H1 (cell line): ENCODE data around the gene C1QL1. TPM values are rescaled to one million over a fixed set of nuclear protein-coding genes. Genes with fewer than 3 reads are reported as not detected.
A peak's percentile ranks its signal among the peaks of the same experiment; 100 is the strongest.

Experiments
- CTCF ChIA-PET: fragments of 300-600 bp; sonication (Branson Sonifier 250); formaldehyde crosslinking; loops from one replicate; lab custom pipeline; 2021; ENCODE audit not compliant: partially characterized antibody; lab: Charles Lee
- POLR2A ChIA-PET: fragments of 300-600 bp; sonication (Branson Sonifier 250); formaldehyde crosslinking; loops from one replicate; lab custom pipeline; 2021; ENCODE audit warnings: inconsistent platforms; ENCODE audit not compliant: partially characterized antibody; lab: Charles Lee
- DNase-seq, 2 experiments: peaks; one replicate each; pipeline versions ENCODE4 v3.0.0 to v3.0.0-alpha.2; 2010 to 2022; ENCODE audit warnings: low spot score in 2 of 2, low read depth in 1 of 2, mixed read lengths in 1 of 2
- FAIRE-seq: peaks from 2 replicates; lab custom pipeline; 2011; peaks lifted over from hg19 to GRCh38; lab: Jason Lieb, UNC
- H2AFZ ChIP-seq: 2 replicates; pipeline ENCODE4 v1.8.1; 2012; ENCODE audit warnings: low read length, inconsistent platforms
- H2AK5ac ChIP-seq: 2 replicates; pipeline ENCODE4 v1.6.1; 2013; ENCODE audit warnings: low read depth, low read length
- H2BK120ac ChIP-seq: replicated peaks from 2 replicates; pipeline ENCODE3; 2013; ENCODE audit warnings: low read depth, low read length, inconsistent platforms
- H2BK12ac ChIP-seq: 2 replicates; pipeline ENCODE4 v1.6.1; 2013; ENCODE audit warnings: low read depth, low read length
- H2BK15ac ChIP-seq: 2 replicates; pipeline ENCODE4 v1.6.1; 2013; ENCODE audit warnings: low read length
- H2BK20ac ChIP-seq: 2 replicates; pipeline ENCODE4 v1.6.1; 2013; ENCODE audit warnings: low read length
- H2BK5ac ChIP-seq: 2 replicates; pipeline ENCODE4 v1.6.1; 2013; ENCODE audit warnings: low read depth, low read length
- H3K14ac ChIP-seq: 2 replicates; pipeline ENCODE4 v1.6.1; 2013; ENCODE audit warnings: inconsistent platforms; ENCODE audit not compliant: insufficient read length
- H3K18ac ChIP-seq: 2 replicates; pipeline ENCODE4 v1.6.1; 2013; ENCODE audit warnings: low read length; ENCODE audit errors: extremely low read depth
- H3K23ac ChIP-seq: 2 replicates; pipeline ENCODE4 v1.6.1; 2013; ENCODE audit warnings: inconsistent platforms; ENCODE audit not compliant: insufficient read length
- H3K23me2 ChIP-seq: 2 replicates; pipeline ENCODE4 v1.6.1; 2013; ENCODE audit warnings: low read depth, low read length
- H3K27ac ChIP-seq: 2 replicates; pipeline ENCODE4 v1.6.1; 2011; ENCODE audit warnings: low read depth, low read length, inconsistent platforms
- H3K27me3 ChIP-seq, 4 experiments: replicated peaks in 1 of 4; 1 replicate in 1 of 4; 2 replicates in 3 of 4; pipeline versions ENCODE4 v1.6.1 to v1.8.1; 2011 to 2013; ENCODE audit warnings: low read length in 3 of 4, mild to moderate bottlenecking in 3 of 4, inconsistent platforms in 2 of 4, mixed read lengths in 2 of 4, moderate library complexity in 1 of 4; ENCODE audit not compliant: control insufficient read depth in 3 of 4, insufficient read depth in 3 of 4; ENCODE audit errors: extremely low read depth in 1 of 4
- H3K36me3 ChIP-seq, 4 experiments: 2 replicates each; pipeline versions ENCODE4 v1.6.1 to v1.8.1; 2011 to 2013; ENCODE audit warnings: mild to moderate bottlenecking in 4 of 4, low read length in 3 of 4, moderate library complexity in 2 of 4, control low read depth in 1 of 4, inconsistent platforms in 1 of 4; ENCODE audit not compliant: insufficient read depth in 4 of 4, control insufficient read depth in 2 of 4
- H3K4ac ChIP-seq: replicated peaks from 2 replicates; pipeline ENCODE3; 2013; ENCODE audit warnings: low read length, low read depth, mixed read lengths, inconsistent platforms; ENCODE audit not compliant: insufficient read length
- H3K4me1 ChIP-seq, 4 experiments: replicated peaks in 1 of 4; 1 replicate in 1 of 4; 2 replicates in 3 of 4; pipeline versions ENCODE4 v1.6.1 to v1.8.1; 2011 to 2013; ENCODE audit warnings: low read length in 3 of 4, inconsistent platforms in 2 of 4, mixed read lengths in 1 of 4; ENCODE audit not compliant: insufficient read depth in 4 of 4, control insufficient read depth in 3 of 4
- H3K4me2 ChIP-seq, 2 experiments: 2 replicates each; pipeline versions ENCODE4 v1.6.1 to v1.8.1; 2011 to 2013; ENCODE audit warnings: low read depth in 2 of 2, low read length in 2 of 2, control low read depth in 1 of 2, inconsistent platforms in 1 of 2, mild to moderate bottlenecking in 1 of 2; ENCODE audit not compliant: insufficient read depth in 1 of 2
- H3K4me3 ChIP-seq, 4 experiments: fragments of 200-600, 300-600 bp in 1 of 4; sonication (generic), shearing (Covaris generic), sonication (Bioruptor Twin) in 1 of 4; 2 replicates each; pipeline versions ENCODE4 v1.5.1 to v1.8.1; 2011 to 2016; ENCODE audit warnings: low read length in 4 of 4, low read depth in 3 of 4, control low read depth in 2 of 4, inconsistent platforms in 2 of 4, mild to moderate bottlenecking in 2 of 4, mixed read lengths in 1 of 4, moderate library complexity in 1 of 4; ENCODE audit not compliant: insufficient read depth in 2 of 4; ENCODE audit errors: extremely low read depth in 1 of 4
- H3K56ac ChIP-seq: replicated peaks from 2 replicates; pipeline ENCODE3; 2013; ENCODE audit warnings: low read depth, mild to moderate bottlenecking, mixed read lengths, low read length, inconsistent platforms; ENCODE audit not compliant: insufficient read length
- H3K79me1 ChIP-seq: 2 replicates; pipeline ENCODE4 v1.6.1; 2013; ENCODE audit warnings: low read depth, low read length, control low read depth
- H3K79me2 ChIP-seq, 2 experiments: 2 replicates each; pipeline versions ENCODE4 v1.6.1 to v1.8.1; 2012 to 2013; ENCODE audit warnings: low read length in 2 of 2, mild to moderate bottlenecking in 2 of 2, inconsistent platforms in 1 of 2; ENCODE audit not compliant: insufficient read depth in 2 of 2, control insufficient read depth in 1 of 2
- H3K9ac ChIP-seq, 4 experiments: replicated peaks in 1 of 4; 1 replicate in 1 of 4; 2 replicates in 3 of 4; pipeline versions ENCODE4 v1.6.1 to v1.8.1; 2011 to 2013; ENCODE audit warnings: low read depth in 3 of 4, low read length in 3 of 4, control low read depth in 2 of 4, mild to moderate bottlenecking in 2 of 4, moderate library complexity in 2 of 4, inconsistent platforms in 1 of 4; ENCODE audit errors: extremely low read depth in 1 of 4
- H3K9me3 ChIP-seq, 2 experiments: 2 replicates each; pipeline versions ENCODE4 v1.6.1 to v1.8.1; 2012 to 2013; ENCODE audit warnings: mild to moderate bottlenecking in 2 of 2, moderate library complexity in 2 of 2, control low read depth in 1 of 2, inconsistent platforms in 1 of 2, low read depth in 1 of 2, low read length in 1 of 2, mixed read lengths in 1 of 2; ENCODE audit not compliant: insufficient read depth in 2 of 2
- H4K20me1 ChIP-seq, 2 experiments: replicated peaks in 1 of 2; 2 replicates each; pipeline versions ENCODE3 to v1.8.1; 2011 to 2013; ENCODE audit warnings: inconsistent platforms in 2 of 2, low read length in 2 of 2, mild to moderate bottlenecking in 1 of 2; ENCODE audit not compliant: insufficient read depth in 2 of 2, control insufficient read depth in 1 of 2
- H4K5ac ChIP-seq: 2 replicates; pipeline ENCODE4 v1.6.1; 2013; ENCODE audit warnings: low read length, low read depth, mixed read lengths, inconsistent platforms; ENCODE audit not compliant: insufficient read length
- H4K8ac ChIP-seq: 2 replicates; pipeline ENCODE4 v1.8.0; 2013; ENCODE audit warnings: mild to moderate bottlenecking, moderate library complexity, low read length, inconsistent platforms; ENCODE audit not compliant: insufficient read depth; ENCODE audit errors: extremely low read depth
- H4K91ac ChIP-seq: replicated peaks from 2 replicates; pipeline ENCODE3; 2013; ENCODE audit warnings: low read length, mixed read lengths, inconsistent platforms; ENCODE audit not compliant: insufficient read length
- ZNF274 ChIP-seq: IDR thresholded peaks from 2 replicates; pipeline ENCODE4 v1.7.0; 2012; ENCODE audit warnings: low read length, borderline replicate concordance; ENCODE audit errors: extremely low read depth
- WGBS, 2 experiments: shearing (Covaris generic) in 1 of 2; methylation state at CpG; one replicate each; pipeline versions ENCODE4 v1.1.6 to v1.1.7; 2013 to 2015; ENCODE audit warnings: low lambda C conversion rate in 2 of 2, mixed read lengths in 2 of 2, inconsistent platforms in 1 of 2, low coverage in 1 of 2, missing lambda C conversion rate in 1 of 2; ENCODE audit not compliant: insufficient replicate concordance in 2 of 2, insufficient coverage in 1 of 2, insufficient read length in 1 of 2; ENCODE audit errors: extremely low coverage in 1 of 2, missing lambda C conversion rate in 1 of 2; 5-methylcytosine and 5-hydroxymethylcytosine counted together
- polyA plus RNA-seq, 7 experiments: library from polyadenylated mRNA; depleted of rRNA in 3 of 7; stranded (reverse) in 5 of 7; unstranded in 2 of 7; fragments of >200 nt in 5 of 7; fragments of 200-250 nt in 2 of 7; gene quantifications; 1 replicate in 5 of 7; 2 replicates in 1 of 7; 4 replicates in 1 of 7; pipeline versions ENCODE4 v1.2.1 to v1.2.3, GENCODE V29; 2011 to 2013; ENCODE audit warnings: missing spikeins in 2 of 7, mixed read lengths in 2 of 7
- total RNA-seq: library from RNA; stranded (reverse); fragmentation: NEBNext Ultra II Directional; extraction: Animal tissue kit (Norgen Biotek cat#: 25700); gene quantifications from 2 replicates; pipeline ENCODE4 v1.2.1, GENCODE V29; 2021

The C1QL1 gene
- total and polyA plus RNA-seq, 2 of the 8 experiments (the other 6 are each of a cell fraction or from before 2014, with no cell fraction given) = 7.6 to 10.5 TPM

- Histone ChIP-seq H3K14ac (no peak overlapping the region), H3K9me3 (no peaks in the 10 kb centered on the region), H2BK15ac (no peak overlapping the region), H4K91ac (peak overlapping the region; percentile 25), H3K23me2 (peaks cover 32% of the 10 kb centered on the region; the same call in 1 of the 2 replicates), H3K79me2 (no peaks in the 10 kb centered on the region), H4K20me1 (peaks cover 1 to 3% of the 10 kb centered on the region in 2 experiments), H2BK120ac (no peak overlapping the region), H2BK20ac (no peak overlapping the region), H4K8ac (no peak overlapping the region), H2AK5ac (no peak overlapping the region), H3K27ac (no peak overlapping the region), H3K79me1 (no peaks in the 10 kb centered on the region), H3K36me3 (no peaks in the 10 kb centered on the region), H3K56ac (no peak overlapping the region), H2BK12ac (peak overlapping the region; percentile 50; the same call in 1 of the 2 replicates), H3K27me3 (peaks cover 28 to 52% (median 50%) of the 10 kb centered on the region in 4 experiments), H3K4me1 (peaks cover 3 to 34% (median 20%) of the 10 kb centered on the region in 4 experiments), H3K4me2 (peak overlapping the region; percentile 88 to 91), H3K18ac (peak overlapping the region; percentile 60; the same call in 1 of the 2 replicates), H3K9ac (no peak overlapping the region; a peak in 1 of 7 replicates), H4K5ac (no peak overlapping the region), H2BK5ac (no peak overlapping the region; the same call in 1 of the 2 replicates), H2AFZ (no peak overlapping the region), H3K23ac (no peak overlapping the region), H3K4ac (no peak overlapping the region), H3K4me3 (peak overlapping the region; percentile 62 to 84 (median 66))
- FAIRE-seq = no peak
- WGBS, 2 experiments = 3% methylated on average over 36 of the region's 55 CpGs; no CpG with 5 or more reads in 1 of the 2 experiments
- DNase-seq = peak in 1 of 2 experiments; percentile 81
- ChIA-PET POLR2A (interaction anchor here (0.7 to 2.1 kb wide), 7 partner anchors 9 to 178 kb away, joined by 3 to 14 read pairs (median 5); partner anchors contain the start of genes HEXIM1 and KIF18B), CTCF (interaction anchor here (0.9 to 5.8 kb wide), 12 partner anchors 8 to 126 kb away, joined by 3 to 58 read pairs (median 8); no protein-coding TSS in a partner anchor)
- TF ChIP-seq ZNF274 = no peak
Measured at GRCh38 chr17:44970136-44970741, 2.1 kb upstream of the C1QL1 start.
